Endodermal cell (in vitro differentiated cells): ENCODE measurements around the gene KRTAP10-8. TPM values are rescaled to one million over a fixed set of nuclear protein-coding genes. Genes with fewer than 3 reads are reported as not detected.
"Not testable (repeated sequence)": the region's sequence is repeated elsewhere in the genome, so short reads cannot be mapped to it uniquely, and the experiment has no call there.

Experiments
- DNase-seq: peaks from one replicate; pipeline ENCODE4 v3.0.0-alpha.2; 2017
- H3K27ac ChIP-seq: 2 replicates; pipeline ENCODE4 v1.5.1; 2013; ENCODE audit warnings: mild to moderate bottlenecking, low read depth, low read length, moderate library complexity
- H3K27me3 ChIP-seq: 2 replicates; pipeline ENCODE4 v1.6.1; 2013; ENCODE audit warnings: mild to moderate bottlenecking, low read length, moderate library complexity; ENCODE audit not compliant: insufficient read depth, control insufficient read depth, poor library complexity, severe bottlenecking
- H3K36me3 ChIP-seq: 2 replicates; pipeline ENCODE4 v1.7.0; 2013; ENCODE audit warnings: mild to moderate bottlenecking, low read length, moderate library complexity; ENCODE audit not compliant: control insufficient read depth, insufficient read depth
- H3K4me1 ChIP-seq: one replicate; pipeline ENCODE4 v1.7.0; 2013; ENCODE audit warnings: low read length; ENCODE audit not compliant: control insufficient read depth, insufficient read depth
- H3K4me3 ChIP-seq: 2 replicates; pipeline ENCODE4 v1.5.1; 2013; ENCODE audit warnings: mild to moderate bottlenecking, low read length, moderate library complexity
- H3K9ac ChIP-seq: 2 replicates; pipeline ENCODE4 v1.6.1; 2013; ENCODE audit warnings: mild to moderate bottlenecking, low read length, moderate library complexity; ENCODE audit not compliant: poor library complexity, severe bottlenecking; ENCODE audit errors: extremely low read depth
- H3K9me3 ChIP-seq: 2 replicates; pipeline ENCODE4 v1.6.1; 2013; ENCODE audit warnings: mild to moderate bottlenecking, low read length, moderate library complexity; ENCODE audit not compliant: control insufficient read depth
- H3K27ac Mint-ChIP-seq: 2 replicates; pipeline ENCODE4 v1.8.0; 2020; ENCODE audit warnings: mixed read lengths
- H3K27me3 Mint-ChIP-seq: 2 replicates; pipeline ENCODE4 v1.8.0; 2021; ENCODE audit warnings: mild to moderate bottlenecking, mixed read lengths; ENCODE audit not compliant: insufficient read depth
- H3K36me3 Mint-ChIP-seq: 2 replicates; pipeline ENCODE4 v1.8.0; 2020; ENCODE audit warnings: low read depth, mixed read lengths
- H3K4me1 Mint-ChIP-seq: 2 replicates; pipeline ENCODE4 v1.8.0; 2020; ENCODE audit warnings: mixed read lengths
- H3K4me3 Mint-ChIP-seq: 2 replicates; pipeline ENCODE4 v1.8.0; 2020; ENCODE audit warnings: mild to moderate bottlenecking, moderate library complexity, mixed read lengths
- H3K9me3 Mint-ChIP-seq: 2 replicates; pipeline ENCODE4 v1.8.0; 2020; ENCODE audit warnings: mild to moderate bottlenecking, mixed read lengths
- CTCF ChIP-seq: fragments of 200-600 bp; sonication (generic); conservative IDR thresholded peaks from 2 replicates; pipeline ENCODE4 v1.5.0; 2021; ENCODE audit warnings: antibody characterized with exemption, mild to moderate bottlenecking
- WGBS, 2 experiments: methylation state at CpG; one replicate each; pipeline versions ENCODE4 v1.1.5 to v1.1.7; 2013; ENCODE audit warnings: missing lambda C conversion rate in 2 of 2, mixed read lengths in 1 of 2; ENCODE audit not compliant: insufficient coverage in 1 of 2, insufficient read length in 1 of 2; 5-methylcytosine and 5-hydroxymethylcytosine counted together
- total RNA-seq, 2 donors: library from RNA; stranded (reverse); fragmentation: NEBNext Ultra II Directional in 1 of 2; extraction: Animal tissue kit (Norgen Biotek cat#: 25700) in 1 of 2; gene quantifications; 2 replicates in 1 of 2; 3 replicates in 1 of 2; pipeline ENCODE4 v1.2.1, GENCODE V29; 2021

KRTAP10-8 gene
- total RNA-seq, 2 donors from 2014 or later, result not detected

- H3K27me3 ChIP-seq, result no peaks in the 10 kb centered on the region
- Mint-ChIP-seq H3K4me1 (peaks cover 2% of the 10 kb centered on the region), H3K4me3 (no peak within 1 kb of the TSS), H3K27ac (peak within 1 kb of the TSS; percentile 15), H3K27me3 (no peaks in the 10 kb centered on the region), H3K36me3 (no peaks in the 10 kb centered on the region), H3K9me3 (peaks cover 20% of the 10 kb centered on the region)
- H3K36me3 ChIP-seq, result no peaks in the 10 kb centered on the region
- peak; percentile 47 for DNase-seq
- no peak within 1 kb of the TSS for H3K4me3 ChIP-seq
- H3K9me3 ChIP-seq, result peaks cover 5% of the 10 kb centered on the region
- no peak within 1 kb of the TSS for H3K27ac ChIP-seq
- no peak for TF ChIP-seq CTCF
- H3K4me1 ChIP-seq, result no peaks in the 10 kb centered on the region
- 81 to 85% methylated on average over 7 to 21 of the region's 21 CpGs for WGBS, 2 experiments
- H3K9ac ChIP-seq, result no peak within 1 kb of the TSS
Measured at GRCh38 chr21:44637018-44637850, 25.4 kb downstream of the KRTAP10-8 start, which contains the start of gene KRTAP10-10. KRTAP10-10 (plus strand) TSS chr21:44637356; CDS start chr21:44637418, 62 bp downstream.

- Mint-ChIP-seq H3K27ac (peak overlapping the region; percentile 15), H3K9me3 (peaks cover 17% of the 10 kb centered on the region)
- not testable (repeated sequence) for H3K36me3 Mint-ChIP-seq, H3K4me1 Mint-ChIP-seq, H3K9ac ChIP-seq, H3K4me3 Mint-ChIP-seq, H3K36me3 ChIP-seq, H3K4me3 ChIP-seq, DNase-seq, H3K27ac ChIP-seq, H3K9me3 ChIP-seq, H3K27me3 Mint-ChIP-seq, H3K27me3 ChIP-seq, H3K4me1 ChIP-seq
- 80 to 86% methylated on average over 1 to 10 of the region's 12 CpGs for WGBS, 2 experiments
Measured at GRCh38 chr21:44637851-44638348, 26.0 kb downstream of the KRTAP10-8 start.

GRCh38 chr21:44638506-44639330 is 26.8 kb downstream of the KRTAP10-8 start:
- H3K27ac ChIP-seq, H3K4me3 Mint-ChIP-seq, H3K36me3 Mint-ChIP-seq, H3K27me3 Mint-ChIP-seq, H3K27me3 ChIP-seq, H3K36me3 ChIP-seq, H3K27ac Mint-ChIP-seq, H3K4me1 ChIP-seq, H3K9me3 ChIP-seq, H3K9ac ChIP-seq, H3K4me3 ChIP-seq, H3K4me1 Mint-ChIP-seq: not testable (repeated sequence)
- DNase-seq, result peak; percentile 22
- 95% methylated on average over 11 to 16 of the region's 21 CpGs for WGBS, 2 experiments
- H3K9me3 Mint-ChIP-seq, result peaks cover 25% of the 10 kb centered on the region

- no peaks in the 10 kb centered on the region for H3K4me1 ChIP-seq
- peaks cover 8% of the 10 kb centered on the region for H3K9me3 ChIP-seq
- no peak overlapping the region for H3K27ac Mint-ChIP-seq
- H3K27me3 ChIP-seq, result no peaks in the 10 kb centered on the region
- H3K4me3 ChIP-seq, result no peak overlapping the region
- no peak overlapping the region for H3K27ac ChIP-seq
- 94 to 95% methylated on average over 7 to 12 of the region's 12 CpGs for WGBS, 2 experiments
- H3K36me3 Mint-ChIP-seq, result no peaks in the 10 kb centered on the region
- H3K36me3 ChIP-seq, result no peaks in the 10 kb centered on the region
- no peak for DNase-seq
- peaks cover 2% of the 10 kb centered on the region for H3K4me1 Mint-ChIP-seq
- H3K4me3 Mint-ChIP-seq, result no peak overlapping the region
- peaks cover 3% of the 10 kb centered on the region for H3K27me3 Mint-ChIP-seq
- no peak overlapping the region for H3K9ac ChIP-seq
- peaks cover 31% of the 10 kb centered on the region for H3K9me3 Mint-ChIP-seq
- no peak for TF ChIP-seq CTCF
Measured at GRCh38 chr21:44639331-44639655, 27.4 kb downstream of the KRTAP10-8 start.
